ENCODE measurements around the gene BAIAP2L2. TPM values are rescaled to one million over a fixed set of nuclear protein-coding genes. Genes with fewer than 3 reads are reported as not detected.

The BAIAP2L2 gene
- total and polyA plus RNA-seq, 2 of the 4 experiments (the other 2 are of a cell fraction): 0.18 to 0.46 TPM

DNA sequence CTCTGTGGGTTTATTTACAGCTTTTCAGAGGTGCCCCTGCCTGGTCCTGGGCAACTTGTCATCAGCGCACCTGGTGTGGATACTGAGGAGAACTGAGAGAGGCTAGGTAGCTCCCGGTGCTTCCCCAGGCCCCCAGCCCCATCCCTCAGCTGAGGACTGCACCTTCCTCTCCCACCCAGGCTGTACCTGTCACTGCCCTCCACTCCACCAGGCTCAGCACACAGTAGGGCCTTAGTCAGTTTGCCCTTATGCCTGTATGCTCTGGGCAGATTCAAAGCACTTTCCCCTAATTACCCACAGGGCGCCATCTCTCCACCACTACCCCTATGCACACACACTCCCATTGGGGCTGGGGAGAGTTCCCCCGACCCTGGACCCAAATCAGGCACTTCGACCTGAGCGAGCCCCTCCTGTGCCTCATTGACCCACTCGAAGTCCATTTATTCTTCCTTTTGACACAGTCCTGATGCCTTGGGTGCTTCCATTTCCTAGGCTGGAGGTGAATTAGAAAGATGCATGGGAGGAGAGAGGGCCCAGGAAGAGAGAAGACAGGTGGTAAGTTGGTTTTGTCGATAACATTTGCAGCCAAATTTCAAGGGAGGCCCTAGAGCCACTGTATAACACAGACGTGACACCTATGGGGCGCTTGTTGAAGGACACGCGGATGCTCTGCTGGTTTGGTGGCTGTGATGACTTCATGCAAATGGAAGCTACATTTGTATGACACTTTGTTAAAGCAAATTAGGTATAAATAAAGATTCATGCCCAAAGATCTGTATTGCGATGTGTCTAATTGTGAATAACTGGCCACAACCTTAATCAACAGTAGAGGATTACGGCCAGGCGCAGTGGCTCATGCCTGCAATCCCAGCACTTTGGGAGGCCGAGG, 67.1 kb downstream of the BAIAP2L2 start:
- Histone ChIP-seq H4K20me1 (ENCODE audit: insufficient read depth, low read length) (no peaks in the 10 kb centered on the region), H2BK20ac (ENCODE audit: low read depth, low read length) (no peak overlapping the region), H4K5ac (ENCODE audit: low read depth, low read length) (no peak overlapping the region), H2AK9ac (replicated peaks; ENCODE audit: low read depth, low read length, poor library complexity) (no peak overlapping the region), H3K4me3 (ENCODE audit: insufficient read depth, low read depth, low read length) (no peak overlapping the region), H4K91ac (ENCODE audit: insufficient read depth, low read depth, low read length) (no peak overlapping the region), H3K4ac (ENCODE audit: low read depth, low read length) (no peak overlapping the region), H2AK5ac (ENCODE audit: low read depth, low read length) (no peak overlapping the region), H3K14ac (replicated peaks; ENCODE audit: low read depth, low read length) (no peak overlapping the region), H3K36me3 (ENCODE audit: control insufficient read depth, insufficient read depth, low read length) (no peaks in the 10 kb centered on the region), H2BK5ac (ENCODE audit: low read depth, low read length, poor library complexity, severe bottlenecking) (no peak overlapping the region), H3K79me1 (ENCODE audit: low read depth in 1 of 2, low read length in 2 of 2) (no peaks in the 10 kb centered on the region), H3K9me3 (ENCODE audit: control insufficient read depth, insufficient read depth, low read length) (no peaks in the 10 kb centered on the region), H2BK120ac (ENCODE audit: low read depth, low read length) (no peak overlapping the region), H3K9me1 (ENCODE audit: insufficient read depth, low read length) (0 out of 2 replicates have a peak, but pooled peaks cover 11% of the 10 kb centered on the region), H3K27ac (ENCODE audit: insufficient read depth, low read length) (no peak overlapping the region), H3K56ac (ENCODE audit: extremely low read depth, insufficient read depth, low read length) (no peak overlapping the region), H2BK15ac (ENCODE audit: low read depth, low read length) (no peak overlapping the region), H3K9ac (ENCODE audit: low read depth, low read length) (no peak overlapping the region), H3K23ac (ENCODE audit: low read depth, low read length) (no peak overlapping the region), H3K18ac (ENCODE audit: low read depth, low read length) (no peak overlapping the region), H3K27me3 (ENCODE audit: control insufficient read depth, insufficient read depth, low read length) (peaks cover 2% of the 10 kb centered on the region; the same call in 1 of the 2 replicates), H3K4me2 (ENCODE audit: low read depth, low read length) (no peak overlapping the region), H2AFZ (replicated peaks; ENCODE audit: low read length, poor library complexity) (no peak overlapping the region), H3K4me1 (ENCODE audit: control insufficient read depth, insufficient read depth, low read length) (peaks cover 2% of the 10 kb centered on the region), H4K8ac (ENCODE audit: low read depth in 2 of 2, low read length in 2 of 2) (no peak overlapping the region)
- TF ChIP-seq, protein P1, sequence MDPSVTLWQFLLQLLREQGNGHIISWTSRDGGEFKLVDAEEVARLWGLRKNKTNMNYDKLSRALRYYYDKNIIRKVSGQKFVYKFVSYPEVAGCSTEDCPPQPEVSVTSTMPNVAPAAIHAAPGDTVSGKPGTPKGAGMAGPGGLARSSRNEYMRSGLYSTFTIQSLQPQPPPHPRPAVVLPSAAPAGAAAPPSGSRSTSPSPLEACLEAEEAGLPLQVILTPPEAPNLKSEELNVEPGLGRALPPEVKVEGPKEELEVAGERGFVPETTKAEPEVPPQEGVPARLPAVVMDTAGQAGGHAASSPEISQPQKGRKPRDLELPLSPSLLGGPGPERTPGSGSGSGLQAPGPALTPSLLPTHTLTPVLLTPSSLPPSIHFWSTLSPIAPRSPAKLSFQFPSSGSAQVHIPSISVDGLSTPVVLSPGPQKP (IDR thresholded peaks at IDR 0.05; ENCODE audit: borderline replicate concordance, low read depth, low read length): no peak
- TF ChIP-seq CHD1 (IDR thresholded peaks at IDR 0.05; ENCODE audit: low read depth, low read length) (no peak), NFE2L2 (IDR thresholded peaks at IDR 0.05; ENCODE audit: low read depth, low read length) (no peak), MXI1 (IDR thresholded peaks at IDR 0.05; ENCODE audit: borderline replicate concordance, low read depth, low read length) (no peak), POLR2A (IDR thresholded peaks at IDR 0.05; ENCODE audit: low read depth, low read length) (no peak)
- DNase-seq (no peak), ATAC-seq (ENCODE audit: low read depth) (no peak)
- intact Hi-C loops (cut with micrococcal nuclease): no loop called here
- no TSS peak for BruUV-seq (replicated peaks)
- dilution Hi-C loops (cut with HindIII; ENCODE audit: low sequenced_read_pairs, unreplicated experiment): no loop called here
- WGBS, 2 experiments (ENCODE audit: extremely low coverage in 2 of 2, insufficient read length in 1 of 2): 94% methylated on average over 8 of the region's 16 CpGs; no CpG with 5 or more reads in 1 of the 2 experiments
- ChIA-PET POLR2A (ENCODE audit: unreplicated experiment) (no interaction called here), CTCF (interaction anchor here (0.6 kb wide), 1 partner anchor 226 kb away, joined by 3 read pairs; no protein-coding TSS in a partner anchor)
- in situ Hi-C loops (cut with MboI; ENCODE audit: low sequenced_read_pairs): no loop called here

Measured in IMR-90 (cell line).